ENCODE measurements around the gene HLF.

HLF gene

DNA sequence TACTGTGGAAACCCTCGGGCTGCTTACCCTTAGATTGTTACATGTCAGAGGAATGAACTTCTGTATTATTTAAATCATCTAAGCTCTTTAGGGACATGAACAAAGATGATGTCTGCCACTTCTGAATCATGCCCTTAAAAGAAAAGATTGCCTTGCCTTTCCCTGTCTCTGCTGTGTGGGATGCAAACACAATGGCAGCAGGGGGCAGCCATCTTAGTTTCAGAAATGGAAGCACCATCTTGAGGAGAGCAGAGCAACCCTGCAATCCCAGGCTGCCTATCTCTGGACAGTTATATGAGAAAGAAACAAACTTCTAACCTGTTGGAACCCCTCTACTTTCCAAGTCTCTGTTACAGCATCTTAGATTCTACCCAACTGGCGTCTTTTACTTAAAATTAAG is 16.7 kb upstream of the HLF start:
- H3K27ac ChIP-seq = no peak overlapping the region
- TF ChIP-seq, protein P1, sequence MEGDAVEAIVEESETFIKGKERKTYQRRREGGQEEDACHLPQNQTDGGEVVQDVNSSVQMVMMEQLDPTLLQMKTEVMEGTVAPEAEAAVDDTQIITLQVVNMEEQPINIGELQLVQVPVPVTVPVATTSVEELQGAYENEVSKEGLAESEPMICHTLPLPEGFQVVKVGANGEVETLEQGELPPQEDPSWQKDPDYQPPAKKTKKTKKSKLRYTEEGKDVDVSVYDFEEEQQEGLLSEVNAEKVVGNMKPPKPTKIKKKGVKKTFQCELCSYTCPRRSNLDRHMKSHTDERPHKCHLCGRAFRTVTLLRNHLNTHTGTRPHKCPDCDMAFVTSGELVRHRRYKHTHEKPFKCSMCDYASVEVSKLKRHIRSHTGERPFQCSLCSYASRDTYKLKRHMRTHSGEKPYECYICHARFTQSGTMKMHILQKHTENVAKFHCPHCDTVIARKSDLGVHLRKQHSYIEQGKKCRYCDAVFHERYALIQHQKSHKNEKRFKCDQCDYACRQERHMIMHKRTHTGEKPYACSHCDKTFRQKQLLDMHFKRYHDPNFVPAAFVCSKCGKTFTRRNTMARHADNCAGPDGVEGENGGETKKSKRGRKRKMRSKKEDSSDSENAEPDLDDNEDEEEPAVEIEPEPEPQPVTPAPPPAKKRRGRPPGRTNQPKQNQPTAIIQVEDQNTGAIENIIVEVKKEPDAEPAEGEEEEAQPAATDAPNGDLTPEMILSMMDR (conservative IDR thresholded peaks at IDR 0.05) = no peak

DNA sequence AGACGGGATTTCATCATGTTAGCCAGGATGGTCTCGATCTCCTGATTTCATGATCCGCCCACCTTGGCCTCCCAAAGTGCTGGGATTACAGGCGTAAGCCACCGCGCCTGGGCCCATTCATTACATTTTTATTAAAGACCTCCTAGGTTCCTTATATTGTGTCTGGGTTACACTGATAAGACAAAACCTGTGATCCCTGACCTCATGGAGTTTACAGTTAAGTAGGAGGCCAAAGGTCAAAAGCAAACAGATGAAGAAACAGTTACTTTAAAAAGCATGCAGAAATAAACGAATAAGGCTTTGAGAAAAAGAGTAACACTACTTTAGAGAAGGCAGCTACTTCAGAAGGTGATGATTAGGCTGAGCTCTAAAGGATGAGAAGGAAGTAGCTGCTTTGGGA is 14.9 kb upstream of the HLF start:
- no peak overlapping the region for H3K27ac ChIP-seq
- TF ChIP-seq, protein P1 (conservative IDR thresholded peaks at IDR 0.05) = no peak

DNA sequence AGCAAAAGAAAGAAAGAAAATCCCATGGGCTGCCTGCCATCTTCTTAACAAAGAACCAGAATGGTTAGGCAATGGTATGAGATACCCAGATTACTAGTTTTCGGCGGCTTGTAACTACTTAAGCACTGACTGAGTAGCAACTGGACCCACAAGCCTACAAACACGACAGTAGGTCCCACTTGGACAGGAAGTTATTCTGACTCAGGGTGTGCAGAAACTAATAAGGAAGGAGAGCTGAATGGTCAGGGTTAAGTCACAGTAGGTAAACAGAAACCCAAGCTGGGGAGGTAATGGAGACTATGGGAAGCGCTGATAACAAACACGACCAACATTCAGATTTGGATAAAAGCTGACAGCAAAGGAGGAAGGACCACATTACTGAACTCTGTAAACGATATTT is 10.4 kb upstream of the HLF start:
- no peak overlapping the region for H3K27ac ChIP-seq
- TF ChIP-seq, protein P1 (conservative IDR thresholded peaks at IDR 0.05) = no peak

DNA sequence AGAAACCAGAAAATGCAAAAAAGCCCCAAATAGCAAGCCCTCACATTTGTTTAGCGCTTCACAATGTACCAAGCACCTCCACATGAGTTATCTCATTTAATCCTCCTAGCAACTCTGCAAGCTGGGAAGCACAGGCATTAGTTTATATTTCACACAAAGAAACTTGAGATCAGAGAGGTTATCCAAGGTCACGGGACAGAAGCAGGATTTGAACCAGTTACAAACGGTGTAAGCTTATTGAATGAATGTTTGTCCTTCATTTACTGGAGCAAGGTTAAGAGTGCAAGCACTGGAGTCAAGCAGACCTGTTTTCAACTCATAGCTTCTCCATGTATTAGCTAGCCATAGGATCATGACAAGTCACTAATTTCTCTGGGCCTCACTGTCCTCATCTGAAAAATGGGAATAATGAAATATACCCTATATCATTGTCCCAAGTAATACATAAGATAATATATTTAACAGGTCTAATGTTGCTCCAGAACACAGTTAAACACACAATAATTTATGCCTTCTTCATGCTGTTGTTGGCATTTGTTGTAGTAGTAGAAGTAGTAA is 6.1 kb upstream of the HLF start:
- TF ChIP-seq, protein P1 (conservative IDR thresholded peaks at IDR 0.05) = no peak

DNA sequence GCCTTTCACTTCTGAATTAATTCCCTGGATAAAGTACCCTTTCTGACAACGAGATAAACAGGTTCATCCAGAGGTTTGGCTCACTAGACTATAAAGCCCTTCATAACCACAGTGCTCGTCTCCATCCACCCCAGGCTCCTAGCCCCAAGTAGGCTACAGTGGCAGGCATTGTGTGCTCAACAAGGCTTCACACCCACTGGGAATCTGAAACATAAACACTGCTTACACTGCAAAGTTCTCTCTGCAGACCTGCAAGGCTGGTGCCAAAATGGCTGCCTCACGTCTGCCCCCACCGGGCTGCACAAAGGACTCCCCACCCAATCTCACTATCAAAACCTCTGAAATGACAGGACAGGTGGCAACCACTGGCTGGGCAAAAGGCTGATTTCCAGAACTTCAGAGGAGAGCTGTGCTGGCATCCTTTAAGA is 5.1 kb upstream of the HLF start:
- H3K27ac ChIP-seq = no peak overlapping the region
- TF ChIP-seq, protein P1 (conservative IDR thresholded peaks at IDR 0.05) = no peak

More for the DNA sequence above, 6.1 kb upstream of the HLF start:
- no peak overlapping the region for H3K27ac ChIP-seq

DNA sequence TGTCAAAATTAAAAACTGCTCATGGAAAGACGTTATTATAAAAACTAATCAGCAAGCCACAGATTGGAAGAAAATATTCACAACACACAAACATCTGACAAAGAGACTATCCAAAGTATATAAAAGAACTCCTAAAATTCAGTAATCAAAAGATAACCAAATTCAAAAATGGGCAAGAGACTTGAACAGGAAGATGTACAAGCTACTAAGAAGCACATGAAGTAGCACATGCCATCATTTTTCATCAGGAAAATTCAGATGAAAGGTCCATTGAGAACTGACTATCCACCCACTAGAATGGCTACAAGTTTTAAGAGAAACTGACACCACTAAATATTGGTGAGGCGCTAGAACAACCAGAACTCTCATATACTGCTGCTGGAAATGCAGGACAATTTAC is 3.4 kb upstream of the HLF start:
- TF ChIP-seq, protein P1 (conservative IDR thresholded peaks at IDR 0.05) = no peak
- no peak overlapping the region for H3K27ac ChIP-seq

DNA sequence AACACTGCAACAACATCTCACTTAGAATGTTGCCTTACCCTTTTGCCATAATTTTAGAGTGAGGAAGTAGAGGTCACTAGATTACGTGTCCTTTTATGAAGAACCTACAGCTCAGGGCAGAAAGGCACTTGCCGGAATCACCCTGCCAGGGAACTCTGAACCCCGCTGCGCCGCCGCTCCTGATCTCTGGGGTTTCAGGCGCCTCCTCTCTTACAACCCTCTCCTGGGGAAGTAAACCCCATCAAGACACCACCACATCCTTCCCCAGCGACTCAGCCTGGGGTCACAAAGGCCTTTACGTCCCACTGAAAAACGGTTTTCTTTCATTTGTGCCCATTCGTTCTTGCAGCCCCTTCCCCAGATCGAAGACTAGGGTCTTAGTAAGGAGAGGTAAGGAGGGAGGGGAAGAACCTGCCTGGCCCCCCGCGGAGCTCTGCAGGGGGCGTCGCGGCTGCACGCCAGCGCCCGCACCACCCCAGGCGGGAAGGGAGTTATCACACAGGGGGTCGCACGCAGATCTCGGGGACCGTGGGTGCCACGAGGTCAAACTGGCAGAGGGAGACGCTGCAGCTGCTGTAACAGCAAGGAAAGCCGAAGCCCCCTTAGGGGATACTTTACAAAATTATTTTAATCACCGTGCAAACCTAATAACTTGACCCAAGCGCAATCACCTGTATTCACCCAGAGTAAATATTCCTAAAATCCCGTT is 1.0 kb upstream of the HLF start:
- TF ChIP-seq, protein P1 (conservative IDR thresholded peaks at IDR 0.05) = no peak
- no peak overlapping the region for H3K27ac ChIP-seq
